ENCODE data around the gene KIF26B. TPM values are rescaled to one million over a fixed set of nuclear protein-coding genes. Genes with fewer than 3 reads are reported as not detected.

The KIF26B gene
- total RNA-seq, 2 donors from 2014 or later = 0.31 to 0.36 TPM

GRCh38 chr1:245197911-245198379 lies 43.2 kb downstream of the KIF26B start:
- ATAC-seq = no peak
- DNase-seq = no peak
- intact Hi-C loops (cut with DNase I, micrococcal nuclease) = no loop called here

- ATAC-seq = no peak
- no peak for DNase-seq
- intact Hi-C loops (cut with DNase I, micrococcal nuclease) = no loop called here
Observed at GRCh38 chr1:245198748-245199516, 44.1 kb downstream of the KIF26B start.

GRCh38 chr1:245200146-245200545 lies 45.4 kb downstream of the KIF26B start:
- intact Hi-C loops (cut with DNase I, micrococcal nuclease) = no loop called here
- ATAC-seq = no peak

GRCh38 chr1:245201201-245201600 lies 46.4 kb downstream of the KIF26B start:
- intact Hi-C loops (cut with DNase I, micrococcal nuclease) = no loop called here
- DNase-seq = no peak
- no peak for ATAC-seq

More at GRCh38 chr1:245200146-245200545, 45.4 kb downstream of the KIF26B start:
- no peak for DNase-seq

- no peak for ATAC-seq
Observed at GRCh38 chr1:245201827-245202226, 47.0 kb downstream of the KIF26B start.

GRCh38 chr1:245205396-245205795 lies 50.6 kb downstream of the KIF26B start:
- ATAC-seq = no peak
- intact Hi-C loops (cut with DNase I, micrococcal nuclease) = no loop called here
- no peak for DNase-seq

More at GRCh38 chr1:245201827-245202226, 47.0 kb downstream of the KIF26B start:
- no peak for DNase-seq
- intact Hi-C loops (cut with DNase I, micrococcal nuclease) = no loop called here

GRCh38 chr1:245205864-245206263 lies 51.1 kb downstream of the KIF26B start:
- intact Hi-C loops (cut with DNase I, micrococcal nuclease) = no loop called here
- DNase-seq (no peak), ATAC-seq (no peak)

GRCh38 chr1:245207056-245207638 lies 52.4 kb downstream of the KIF26B start:
- intact Hi-C loops (cut with DNase I, micrococcal nuclease) = no loop called here
- ATAC-seq (no peak), DNase-seq (no peak)

- intact Hi-C loops (cut with DNase I, micrococcal nuclease) = no loop called here
- no peak for ATAC-seq
Observed at GRCh38 chr1:245207801-245208200, 53.0 kb downstream of the KIF26B start.

GRCh38 chr1:245209658-245210435 lies 55.1 kb downstream of the KIF26B start:
- no peak for DNase-seq
- no peak for ATAC-seq
- intact Hi-C loops (cut with DNase I, micrococcal nuclease) = no loop called here

More at GRCh38 chr1:245207801-245208200, 53.0 kb downstream of the KIF26B start:
- DNase-seq = no peak

GRCh38 chr1:245211035-245211749 lies 56.4 kb downstream of the KIF26B start:
- DNase-seq (no peak), ATAC-seq (no peak)
- intact Hi-C loops (cut with DNase I, micrococcal nuclease) = no loop called here

GRCh38 chr1:245211761-245212160 lies 57.0 kb downstream of the KIF26B start:
- ATAC-seq (no peak), DNase-seq (no peak)
- intact Hi-C loops (cut with DNase I, micrococcal nuclease) = no loop called here

GRCh38 chr1:245212221-245212710 lies 57.5 kb downstream of the KIF26B start:
- intact Hi-C loops (cut with DNase I, micrococcal nuclease) = no loop called here
- no peak for DNase-seq
- no peak for ATAC-seq

GRCh38 chr1:245213066-245213831 lies 58.5 kb downstream of the KIF26B start:
- ATAC-seq = no peak
- intact Hi-C loops (cut with DNase I, micrococcal nuclease) = no loop called here
- no peak for DNase-seq

- DNase-seq = no peak
- intact Hi-C loops (cut with DNase I, micrococcal nuclease) = no loop called here
- ATAC-seq = no peak
Observed at GRCh38 chr1:245215071-245215470, 60.3 kb downstream of the KIF26B start.

GRCh38 chr1:245216366-245217115 lies 61.8 kb downstream of the KIF26B start:
- no peak for DNase-seq
- ATAC-seq = no peak
- intact Hi-C loops (cut with DNase I, micrococcal nuclease) = no loop called here

GRCh38 chr1:245217853-245218608 lies 63.2 kb downstream of the KIF26B start:
- ATAC-seq = no peak
- DNase-seq = no peak
- intact Hi-C loops (cut with DNase I, micrococcal nuclease) = no loop called here

Data from left colon (tissue), 2 donors.